GM18526 (cell line): ENCODE measurements around the gene SLC8A3.

ENCODE experiments used
- POLR2A ChIP-seq: IDR thresholded peaks from 3 replicates; pipeline ENCODE4 v1.6.1; 2011; ENCODE audit not compliant: insufficient read length; ENCODE audit errors: extremely low read depth

SLC8A3 gene

DNA sequence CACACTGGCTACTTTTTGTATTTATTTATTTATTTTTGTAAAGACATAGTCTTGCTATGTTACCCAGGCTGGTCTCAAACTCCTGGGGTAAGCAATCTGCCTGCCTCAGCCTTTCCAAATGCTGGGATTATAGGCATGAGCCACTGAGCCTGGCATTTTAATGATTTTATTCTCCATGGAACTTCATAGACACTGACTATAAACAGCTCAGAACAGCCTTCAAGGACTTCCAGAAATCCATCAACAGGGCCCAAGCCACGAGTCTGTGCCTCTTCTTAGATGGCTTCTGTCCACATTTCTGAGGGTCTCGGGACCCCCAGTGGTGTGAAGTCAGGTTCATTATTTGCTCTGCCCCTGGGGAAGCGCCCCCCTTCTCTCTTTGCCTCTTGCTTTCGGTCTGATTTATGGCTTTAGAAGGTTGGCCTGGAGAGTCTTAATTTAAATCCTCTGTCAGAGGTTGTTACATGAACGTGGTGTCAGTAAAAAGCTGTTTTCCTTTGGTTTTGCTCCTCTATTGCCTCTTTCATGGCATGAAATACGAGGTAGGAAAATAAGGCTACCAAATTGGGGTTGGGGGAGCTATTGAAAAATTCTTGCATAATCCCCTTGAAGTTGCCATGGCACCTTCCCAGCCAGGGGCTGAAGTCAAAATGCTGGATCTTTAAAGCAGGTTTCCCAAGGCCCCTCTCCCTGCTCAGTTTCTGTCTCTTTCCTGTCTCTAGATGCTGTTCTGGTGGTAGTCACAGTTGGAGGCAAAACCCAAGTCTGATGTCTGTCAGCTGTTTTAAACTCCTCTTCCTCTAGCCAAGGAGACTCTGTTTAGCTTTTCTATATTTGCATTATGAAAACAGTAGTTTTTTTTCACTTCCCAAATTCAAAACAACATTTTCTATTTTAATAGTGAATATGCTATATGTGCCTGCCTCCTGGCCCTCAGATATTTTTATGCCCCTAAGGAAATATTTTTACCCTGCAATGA lies 180.2 kb downstream of the SLC8A3 start:
- no peak for TF ChIP-seq POLR2A

DNA sequence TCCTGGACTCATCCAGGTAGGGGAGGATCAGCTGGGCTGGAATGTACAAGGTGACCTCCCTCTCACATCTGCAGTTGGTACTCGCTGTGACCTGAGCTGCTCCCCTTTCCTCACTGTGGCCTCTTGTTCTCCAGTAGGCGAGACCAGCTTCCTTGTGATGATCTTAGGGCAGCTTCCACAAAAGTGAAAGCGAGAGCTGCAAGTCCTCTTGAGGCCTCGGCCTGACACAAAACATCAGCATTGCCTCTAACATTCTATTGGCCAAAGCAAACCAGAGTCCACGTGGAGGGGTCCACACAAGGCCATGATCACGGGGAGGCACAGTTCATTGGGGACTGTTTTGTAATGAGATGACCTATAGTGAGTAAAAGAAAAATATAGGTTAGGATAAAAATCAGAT lies 182.1 kb downstream of the SLC8A3 start:
- no peak for TF ChIP-seq POLR2A

DNA sequence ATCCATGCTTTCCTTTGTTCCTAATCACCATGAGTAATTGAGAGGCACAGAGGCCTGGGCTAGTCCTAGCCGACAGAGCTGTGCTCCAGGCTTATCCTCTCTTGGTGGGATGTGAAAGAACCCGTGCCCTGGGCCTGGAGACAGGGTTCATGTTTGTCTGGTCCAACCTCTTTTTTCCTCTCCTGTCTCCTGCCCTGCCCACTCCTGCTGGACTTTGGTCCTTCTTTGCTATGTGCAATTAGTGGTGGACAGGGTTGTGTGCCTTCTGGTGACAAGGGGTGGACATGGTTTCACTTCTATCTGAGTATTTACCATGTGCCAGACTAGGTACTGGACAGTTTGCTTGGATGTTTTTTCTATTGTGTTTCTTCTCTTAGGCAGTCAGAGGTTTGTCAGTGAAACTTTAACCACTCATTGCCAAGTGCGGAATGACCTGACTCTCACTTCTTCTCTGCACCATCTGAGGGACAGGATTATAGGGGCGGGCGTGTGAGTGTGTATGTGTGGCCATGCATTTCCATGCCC lies 183.4 kb downstream of the SLC8A3 start:
- no peak for TF ChIP-seq POLR2A

DNA sequence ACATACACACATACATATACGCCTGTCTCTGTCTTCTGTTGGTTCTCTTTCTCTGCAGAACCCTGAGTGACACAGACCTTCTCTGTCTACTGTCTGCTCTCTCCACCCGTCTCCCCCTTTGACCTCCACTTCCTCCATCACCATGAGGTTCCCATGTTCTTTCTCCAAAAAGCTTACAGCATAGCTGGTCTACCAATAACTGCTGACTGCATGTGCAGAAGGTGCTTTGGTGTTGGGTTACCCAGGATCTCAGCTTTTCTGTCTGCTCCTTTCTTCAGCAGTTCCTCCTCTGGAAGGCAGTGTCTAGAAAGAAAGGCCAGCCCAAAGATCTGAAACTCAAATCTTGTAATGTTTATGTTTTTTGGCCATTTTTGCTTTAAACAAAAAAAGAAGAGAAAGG lies 184.0 kb downstream of the SLC8A3 start:
- no peak for TF ChIP-seq POLR2A

GRCh38 chr14:70002589-70003346 lies 186.0 kb downstream of the SLC8A3 start:
- TF ChIP-seq POLR2A, result no peak

GRCh38 chr14:70000601-70001000 lies 188.2 kb downstream of the SLC8A3 start:
- TF ChIP-seq POLR2A, result no peak

GRCh38 chr14:69999261-69999674 lies 189.5 kb downstream of the SLC8A3 start:
- TF ChIP-seq POLR2A, result no peak

- TF ChIP-seq POLR2A, result no peak
Measured at GRCh38 chr14:69997849-69998248, 190.9 kb downstream of the SLC8A3 start.

DNA sequence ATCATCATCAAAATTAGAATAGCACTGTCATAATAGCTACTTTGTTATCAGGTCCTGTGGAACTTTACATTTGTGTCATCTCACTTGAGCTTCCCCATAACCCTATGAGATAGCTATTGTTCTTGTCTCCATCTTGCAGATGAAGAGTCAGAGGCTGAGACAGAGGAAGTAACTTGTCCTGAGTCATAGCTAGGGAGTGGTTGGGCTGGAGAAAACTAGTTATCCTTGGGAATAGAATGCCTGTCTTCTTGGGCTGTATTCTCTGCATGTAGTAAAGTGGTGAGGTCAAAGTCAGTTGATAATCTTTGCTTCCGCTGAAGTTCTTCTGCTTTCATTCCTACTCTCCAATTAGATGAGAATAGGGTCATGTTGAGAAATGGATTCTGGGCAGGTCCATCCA lies 192.5 kb downstream of the SLC8A3 start:
- TF ChIP-seq POLR2A, result no peak
